Endothelial cell of hepatic sinusoid (primary cell): ENCODE data around the gene IFNA13.
"Not testable (repeated sequence)": the region's sequence is repeated elsewhere in the genome, so short reads cannot be mapped to it uniquely, and the experiment has no call there.

Experiments used
- in situ Hi-C: cut with HindIII; loops from 2 replicates; pipeline ENCODE4 v1.10.0; 2017; ENCODE audit warnings: low sequenced_read_pairs

IFNA13 gene

GRCh38 chr9:21367957-21368356, at the start of gene IFNA13:
Gene IFNA13, minus strand, starts transcription at chr9:21368057. Its CDS starts 47 bp downstream, at chr9:21368010.
- in situ Hi-C loops, result no loop called here

- in situ Hi-C loops, result no loop called here
Measured at GRCh38 chr9:21415493-21416267, 47.8 kb upstream of the IFNA13 start.

GRCh38 chr9:21414220-21414940, 46.5 kb upstream of the IFNA13 start:
- in situ Hi-C loops, result no loop called here

GRCh38 chr9:21413624-21414023, 45.8 kb upstream of the IFNA13 start:
- in situ Hi-C loops, result no loop called here

- in situ Hi-C loops, result no loop called here
Measured at GRCh38 chr9:21413151-21413550, 45.3 kb upstream of the IFNA13 start.

GRCh38 chr9:21412107-21412506, 44.2 kb upstream of the IFNA13 start:
- in situ Hi-C loops, result no loop called here

- in situ Hi-C loops, result no loop called here
Measured at GRCh38 chr9:21408817-21409216, 41.0 kb upstream of the IFNA13 start, which contains the start of gene IFNA8. Gene IFNA8, plus strand, starts transcription at chr9:21409117. Its CDS starts 60 bp downstream, at chr9:21409177.

- in situ Hi-C loops, result loop anchor here (5.0 kb wide), 1 partner anchor 67 kb away; the partner anchor contains the start of gene KLHL9
Measured at GRCh38 chr9:21404146-21404545, 36.3 kb upstream of the IFNA13 start.

GRCh38 chr9:21402386-21403251, 34.8 kb upstream of the IFNA13 start:
- in situ Hi-C loops, result loop anchor here (5.0 kb wide), 1 partner anchor 65 kb away; the partner anchor contains the start of gene KLHL9

GRCh38 chr9:21399956-21400355, 32.1 kb upstream of the IFNA13 start:
- in situ Hi-C loops, result loop anchor here (5.0 kb wide), 1 partner anchor 63 kb away; the partner anchor contains the start of gene KLHL9

GRCh38 chr9:21398955-21399489, 31.2 kb upstream of the IFNA13 start:
- in situ Hi-C loops, result no loop called here

GRCh38 chr9:21395778-21396717, 28.2 kb upstream of the IFNA13 start:
- in situ Hi-C loops, result no loop called here

- in situ Hi-C loops, result no loop called here
Measured at GRCh38 chr9:21392270-21392669, 24.4 kb upstream of the IFNA13 start.

GRCh38 chr9:21385131-21385670, 17.3 kb upstream of the IFNA13 start, which contains the start of gene IFNA2:
Gene IFNA2, minus strand, starts transcription at chr9:21385398. Its CDS starts 69 bp downstream, at chr9:21385329.
- in situ Hi-C loops, result no loop called here

- in situ Hi-C loops, result no loop called here
Measured at GRCh38 chr9:21383627-21384026, 15.8 kb upstream of the IFNA13 start.

- in situ Hi-C loops, result no loop called here
Measured at GRCh38 chr9:21381448-21382339, 13.8 kb upstream of the IFNA13 start.

GRCh38 chr9:21371467-21371866, 3.6 kb upstream of the IFNA13 start:
- in situ Hi-C loops, result not testable (repeated sequence)

- in situ Hi-C loops, result not testable (repeated sequence)
Measured at GRCh38 chr9:21367169-21367568, 688 bp downstream of the IFNA13 start.
